HFF-Myc (cell line): ENCODE data around the gene SUV39H2.

Experiments used
- DNase-seq: peaks from one replicate; pipeline ENCODE4 v3.0.0-alpha.2; 2011; ENCODE audit warnings: low read depth; ENCODE audit errors: extremely low read depth
- H3K4me3 ChIP-seq: replicated peaks from 2 replicates; pipeline ENCODE4 v1.5.1; 2011; ENCODE audit warnings: low read depth, mild to moderate bottlenecking, control low read depth, low read length
- CTCF ChIP-seq: IDR thresholded peaks from 2 replicates; pipeline ENCODE4 v1.5.1; 2012; ENCODE audit warnings: mild to moderate bottlenecking, low read depth, low read length, control low read depth; ENCODE audit errors: missing control alignments

SUV39H2 gene

GRCh38 chr10:14876764-14877163 is 1.9 kb upstream of the SUV39H2 start:
- no peak for DNase-seq
- peak overlapping the region; percentile 79 for H3K4me3 ChIP-seq
- TF ChIP-seq CTCF, result no peak

- no peak for DNase-seq
- TF ChIP-seq CTCF, result no peak
- H3K4me3 ChIP-seq, result peak overlapping the region; percentile 79
These were observed 660 bp downstream of the SUV39H2 start for GRCh38 chr10:14879124-14879927.

GRCh38 chr10:14879928-14880193 is 1.2 kb downstream of the SUV39H2 start:
- DNase-seq, result no peak
- TF ChIP-seq CTCF, result no peak
- H3K4me3 ChIP-seq, result peak overlapping the region; percentile 79

GRCh38 chr10:14880229-14880628 is 1.6 kb downstream of the SUV39H2 start:
- no peak for TF ChIP-seq CTCF
- no peak for DNase-seq
- peak overlapping the region; percentile 79 for H3K4me3 ChIP-seq

- H3K4me3 ChIP-seq, result no peak overlapping the region
- no peak for TF ChIP-seq CTCF
- DNase-seq, result no peak
These were observed 5.4 kb downstream of the SUV39H2 start for GRCh38 chr10:14884082-14884481.

- peak; percentile 14 for TF ChIP-seq CTCF
- DNase-seq, result no peak
- no peak overlapping the region for H3K4me3 ChIP-seq
These were observed 10.7 kb downstream of the SUV39H2 start for GRCh38 chr10:14889318-14889717.

- no peak overlapping the region for H3K4me3 ChIP-seq
- TF ChIP-seq CTCF, result no peak
- no peak for DNase-seq
These were observed 12.5 kb downstream of the SUV39H2 start for GRCh38 chr10:14891151-14891550.
